GM15510 (cell line): ENCODE data around the gene XRN2.

Source experiments
- POLR2A ChIP-seq: IDR thresholded peaks from 3 replicates; pipeline ENCODE4 v1.6.1; 2011; ENCODE audit warnings: borderline replicate concordance; ENCODE audit not compliant: insufficient read length; ENCODE audit errors: extremely low read depth

Gene XRN2, protein sequence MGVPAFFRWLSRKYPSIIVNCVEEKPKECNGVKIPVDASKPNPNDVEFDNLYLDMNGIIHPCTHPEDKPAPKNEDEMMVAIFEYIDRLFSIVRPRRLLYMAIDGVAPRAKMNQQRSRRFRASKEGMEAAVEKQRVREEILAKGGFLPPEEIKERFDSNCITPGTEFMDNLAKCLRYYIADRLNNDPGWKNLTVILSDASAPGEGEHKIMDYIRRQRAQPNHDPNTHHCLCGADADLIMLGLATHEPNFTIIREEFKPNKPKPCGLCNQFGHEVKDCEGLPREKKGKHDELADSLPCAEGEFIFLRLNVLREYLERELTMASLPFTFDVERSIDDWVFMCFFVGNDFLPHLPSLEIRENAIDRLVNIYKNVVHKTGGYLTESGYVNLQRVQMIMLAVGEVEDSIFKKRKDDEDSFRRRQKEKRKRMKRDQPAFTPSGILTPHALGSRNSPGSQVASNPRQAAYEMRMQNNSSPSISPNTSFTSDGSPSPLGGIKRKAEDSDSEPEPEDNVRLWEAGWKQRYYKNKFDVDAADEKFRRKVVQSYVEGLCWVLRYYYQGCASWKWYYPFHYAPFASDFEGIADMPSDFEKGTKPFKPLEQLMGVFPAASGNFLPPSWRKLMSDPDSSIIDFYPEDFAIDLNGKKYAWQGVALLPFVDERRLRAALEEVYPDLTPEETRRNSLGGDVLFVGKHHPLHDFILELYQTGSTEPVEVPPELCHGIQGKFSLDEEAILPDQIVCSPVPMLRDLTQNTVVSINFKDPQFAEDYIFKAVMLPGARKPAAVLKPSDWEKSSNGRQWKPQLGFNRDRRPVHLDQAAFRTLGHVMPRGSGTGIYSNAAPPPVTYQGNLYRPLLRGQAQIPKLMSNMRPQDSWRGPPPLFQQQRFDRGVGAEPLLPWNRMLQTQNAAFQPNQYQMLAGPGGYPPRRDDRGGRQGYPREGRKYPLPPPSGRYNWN

DNA sequence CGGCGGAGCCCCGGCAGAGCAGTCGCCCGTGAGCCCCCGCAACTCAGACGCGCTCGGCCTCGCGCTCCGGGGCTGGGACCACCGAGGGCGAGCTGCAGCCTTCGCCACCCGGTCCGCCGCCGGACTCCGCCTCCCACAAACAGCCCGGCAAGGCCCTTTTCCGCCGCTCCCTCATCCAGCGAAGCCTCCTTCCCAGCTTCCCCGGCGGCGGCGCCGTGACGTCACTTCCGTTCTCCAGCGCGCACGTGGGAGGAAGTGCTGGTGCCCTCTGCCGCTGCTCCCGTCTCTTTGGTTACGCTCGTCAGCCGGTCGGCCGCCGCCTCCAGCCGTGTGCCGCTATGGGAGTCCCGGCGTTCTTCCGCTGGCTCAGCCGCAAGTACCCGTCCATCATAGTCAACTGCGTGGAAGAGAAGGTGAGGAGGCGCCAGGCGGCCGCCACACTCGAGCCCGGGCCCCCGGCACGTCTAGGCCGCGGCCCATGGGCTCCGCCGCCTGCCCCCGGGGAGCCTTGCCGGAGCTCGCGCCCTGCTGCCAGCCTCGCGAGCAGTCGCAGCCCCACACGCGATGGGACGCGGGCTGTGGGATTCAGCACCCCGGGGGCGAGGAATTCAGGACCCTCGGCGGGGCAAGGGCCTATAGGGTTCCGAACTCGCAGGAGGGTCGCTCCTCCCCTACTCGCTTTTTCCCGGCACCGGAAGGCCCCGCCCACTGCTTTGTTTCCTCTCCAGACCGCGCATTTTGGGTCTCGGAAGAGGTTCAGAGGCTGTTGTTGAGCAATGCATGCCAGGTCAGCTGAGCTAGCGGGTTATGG is at the start of gene XRN2:
Gene XRN2 (plus strand): TSS at position 271 of the 811 bp plus-strand sequence. CDS start 68 bp downstream, at position 339.
- peak; percentile 93 for TF ChIP-seq POLR2A

DNA sequence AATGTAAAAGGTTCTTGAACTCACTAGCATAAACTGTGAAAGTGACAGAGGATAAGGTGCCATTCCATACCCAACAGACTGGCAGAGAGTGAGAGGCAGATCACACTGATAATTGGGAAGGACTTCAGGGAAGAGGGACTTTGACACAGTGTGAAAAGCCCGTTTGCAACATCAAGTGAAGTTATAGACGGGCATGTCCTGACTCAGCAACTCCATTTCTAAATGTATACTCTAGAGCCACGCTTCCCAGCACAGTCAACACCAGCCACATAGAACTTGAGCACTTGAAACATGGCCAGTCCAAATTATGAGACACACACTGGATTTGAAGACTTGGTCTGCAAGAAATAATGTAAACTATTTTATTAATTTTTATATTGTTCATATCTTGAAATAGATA is 45.9 kb upstream of the XRN2 start:
- no peak for TF ChIP-seq POLR2A

DNA sequence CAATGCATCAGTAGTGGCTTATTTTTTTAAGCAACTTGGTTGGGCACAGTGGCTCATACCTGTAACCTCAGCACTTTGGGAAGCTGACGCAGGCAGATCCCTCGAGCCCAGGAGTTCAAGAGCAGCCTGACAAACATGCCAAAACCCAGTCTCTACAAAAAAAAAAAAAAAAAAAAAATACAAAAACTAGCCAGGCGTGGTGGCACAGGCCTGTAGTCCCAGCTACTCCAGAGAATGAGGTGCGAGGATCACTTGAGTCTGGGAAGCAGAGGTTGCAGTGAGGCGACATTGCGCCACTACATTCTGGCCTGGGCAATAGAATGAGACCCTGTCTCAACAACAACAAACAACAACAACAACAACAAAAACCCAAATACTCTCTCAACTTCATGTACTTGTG is 44.7 kb upstream of the XRN2 start:
- no peak for TF ChIP-seq POLR2A

DNA sequence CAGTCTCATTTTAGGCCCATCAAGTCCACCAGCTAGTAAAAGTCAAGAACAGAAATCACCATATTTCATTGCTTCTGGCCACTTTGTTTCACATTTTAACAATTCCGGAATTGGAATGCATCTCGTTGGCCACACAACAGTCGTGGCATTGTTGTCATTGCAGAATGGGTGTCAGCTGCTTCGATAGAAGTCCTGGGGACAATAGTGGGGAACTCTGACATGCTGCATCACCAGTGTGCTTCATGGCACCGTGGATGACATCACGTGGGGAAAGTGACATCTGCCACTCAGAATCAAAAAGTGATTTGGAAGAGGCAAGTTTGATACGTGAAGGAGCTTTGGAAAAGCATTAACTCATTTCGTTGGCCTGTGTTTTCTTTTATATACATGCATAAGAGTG is 43.8 kb upstream of the XRN2 start:
- TF ChIP-seq POLR2A = no peak

DNA sequence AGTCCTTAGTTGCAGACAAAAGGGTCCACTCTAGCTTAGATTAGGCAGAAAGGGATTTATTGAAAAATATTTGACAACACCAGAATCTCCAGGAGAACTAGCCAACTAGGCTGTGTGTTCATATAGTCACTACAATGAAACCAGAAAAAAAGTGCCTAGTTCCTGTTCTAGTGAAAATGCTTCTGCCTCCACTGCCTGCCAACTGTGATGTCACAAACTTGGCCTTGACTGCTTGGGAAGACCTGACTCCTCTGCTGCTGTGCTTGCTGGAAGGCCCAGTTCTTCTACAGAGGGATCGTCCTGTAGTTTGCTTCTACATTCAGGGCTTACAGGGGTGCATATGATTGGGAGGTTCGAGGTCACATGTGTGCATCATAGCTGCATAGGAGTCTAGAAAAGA is 40.3 kb upstream of the XRN2 start:
- no peak for TF ChIP-seq POLR2A

DNA sequence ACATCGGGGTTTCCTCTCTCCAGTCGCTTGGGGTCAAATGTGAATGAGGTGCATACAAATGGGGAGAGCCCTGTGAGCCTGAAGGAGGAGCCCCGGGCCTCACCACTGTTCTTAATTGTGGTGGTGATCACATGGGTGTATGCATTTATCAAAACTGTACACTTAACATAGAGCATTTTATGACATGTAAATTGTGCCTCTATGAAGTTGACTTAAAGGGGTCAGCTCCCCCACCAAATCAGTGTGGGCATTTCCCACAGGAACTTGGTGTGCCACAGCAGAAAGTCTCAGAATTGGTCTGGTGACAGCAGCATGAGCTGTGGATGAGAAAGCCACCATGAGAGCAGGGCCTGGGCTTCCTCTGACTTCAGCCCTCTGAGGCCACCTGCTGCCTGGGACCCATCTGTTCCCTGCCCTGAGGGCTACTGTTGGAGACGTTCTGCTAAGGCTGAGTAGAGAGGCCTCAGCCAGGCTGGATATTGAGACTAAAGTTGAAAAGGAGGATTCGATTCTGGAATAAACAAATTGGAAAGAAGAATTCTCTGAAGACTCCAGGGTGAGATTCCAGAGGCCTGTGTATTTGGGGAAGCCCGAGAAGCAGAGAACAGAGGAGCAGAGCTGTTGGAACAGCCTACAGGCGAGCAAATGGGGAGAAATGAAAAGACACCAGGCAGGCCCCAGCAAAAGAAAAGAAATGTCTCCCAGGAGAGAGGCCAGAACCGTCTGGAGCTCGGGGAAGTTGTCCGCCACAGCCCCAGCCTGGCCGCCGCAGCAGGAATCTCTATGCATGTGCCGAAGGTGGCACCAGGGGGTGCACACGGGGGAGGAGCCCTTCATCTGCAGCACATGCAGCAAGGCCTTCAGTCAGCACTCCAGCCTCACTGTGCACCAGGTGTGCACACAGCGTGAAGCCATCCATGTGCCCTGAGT is 37.6 kb upstream of the XRN2 start:
- TF ChIP-seq POLR2A = no peak

DNA sequence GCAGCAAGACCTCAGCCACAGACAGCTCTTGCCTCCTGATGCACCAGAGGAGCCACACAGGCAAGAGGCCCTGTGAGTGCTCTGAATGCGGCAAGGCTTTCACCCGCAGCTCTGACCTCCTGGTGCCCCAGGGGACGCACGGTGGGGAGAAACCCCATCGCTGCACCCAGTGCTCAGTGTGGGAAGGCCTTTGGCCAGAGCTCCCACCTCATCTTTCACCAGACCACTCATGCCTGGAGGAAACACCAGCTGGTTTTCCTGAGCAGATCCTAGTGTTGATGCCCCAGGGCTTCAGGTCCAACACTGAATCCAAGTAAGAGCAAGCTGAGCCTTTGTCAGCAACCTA is 37.0 kb upstream of the XRN2 start:
- no peak for TF ChIP-seq POLR2A

DNA sequence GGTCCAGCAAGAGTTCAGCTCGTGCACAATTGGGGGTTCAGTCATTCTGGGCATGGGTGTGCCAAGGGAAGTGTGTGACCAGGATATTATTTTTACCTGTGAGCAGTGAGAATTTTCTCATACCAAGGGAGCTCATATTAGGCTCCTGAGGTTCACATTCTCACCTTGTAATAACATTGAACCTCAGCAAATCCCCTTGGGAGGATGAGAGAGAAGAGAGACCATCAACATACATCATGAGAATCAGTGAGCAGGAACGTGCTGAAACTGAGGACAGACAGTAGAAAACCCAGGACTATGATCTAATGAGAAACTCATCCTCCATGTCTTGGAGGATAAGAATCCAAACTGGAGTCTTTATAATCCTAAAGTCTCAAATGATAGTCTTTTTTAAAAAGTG is 33.4 kb upstream of the XRN2 start:
- TF ChIP-seq POLR2A = no peak

DNA sequence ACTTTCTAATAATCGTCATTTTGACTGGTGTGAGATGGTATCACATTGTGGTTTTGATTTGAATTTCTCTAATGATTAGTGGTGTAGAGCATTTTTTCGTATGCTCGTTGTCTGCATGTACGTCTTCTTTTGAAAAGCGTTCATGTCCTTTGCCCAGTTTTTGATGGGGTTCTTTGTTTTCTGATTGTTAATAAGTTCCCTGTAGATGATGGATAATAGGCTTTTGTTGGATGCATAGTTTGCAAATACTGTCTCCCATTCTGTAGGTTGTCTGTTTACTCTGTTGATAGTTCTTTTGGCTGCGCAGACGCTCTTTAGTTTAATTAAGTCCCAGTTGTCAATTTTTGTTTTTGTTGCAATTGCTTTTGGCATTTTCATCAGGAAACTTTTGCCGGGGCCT is 32.3 kb upstream of the XRN2 start:
- TF ChIP-seq POLR2A = no peak

DNA sequence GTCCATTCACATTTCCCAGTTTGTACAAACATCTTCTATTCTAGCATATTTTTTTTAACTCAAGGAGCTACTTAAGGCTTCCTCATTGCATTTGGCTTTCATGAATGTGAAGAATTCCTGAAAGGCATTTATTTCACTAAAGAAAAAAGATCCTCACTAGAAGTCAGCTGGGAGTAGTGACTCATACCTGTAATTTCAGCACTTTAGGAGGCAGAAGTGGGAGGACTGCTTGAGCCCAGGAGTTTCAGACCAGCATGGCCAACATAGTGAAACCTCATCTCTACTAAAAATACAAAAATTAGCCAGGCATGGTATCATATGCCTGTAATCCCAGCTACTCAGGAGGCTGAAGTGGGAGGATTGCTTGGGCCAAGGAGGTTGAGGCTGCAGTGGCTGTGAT is 30.9 kb upstream of the XRN2 start:
- TF ChIP-seq POLR2A = no peak

DNA sequence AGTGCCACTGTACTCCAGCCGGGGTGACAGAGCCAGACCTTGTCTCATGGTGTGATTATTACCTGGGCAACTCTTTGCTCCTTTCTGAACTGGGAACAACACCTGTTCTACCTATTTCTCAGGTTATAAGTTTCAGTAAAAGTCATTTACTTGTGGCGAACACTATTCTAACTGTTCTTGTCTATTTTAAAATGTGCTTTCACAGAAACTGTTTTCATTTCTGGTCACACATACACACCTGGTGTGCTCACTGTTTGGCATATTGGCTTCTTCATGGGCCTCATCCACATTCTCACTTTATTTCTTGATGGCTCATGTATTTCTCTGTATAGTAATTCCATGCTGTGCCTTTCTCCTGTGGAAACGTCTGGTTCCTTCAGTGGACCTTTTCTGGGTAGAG is 30.5 kb upstream of the XRN2 start:
- no peak for TF ChIP-seq POLR2A

DNA sequence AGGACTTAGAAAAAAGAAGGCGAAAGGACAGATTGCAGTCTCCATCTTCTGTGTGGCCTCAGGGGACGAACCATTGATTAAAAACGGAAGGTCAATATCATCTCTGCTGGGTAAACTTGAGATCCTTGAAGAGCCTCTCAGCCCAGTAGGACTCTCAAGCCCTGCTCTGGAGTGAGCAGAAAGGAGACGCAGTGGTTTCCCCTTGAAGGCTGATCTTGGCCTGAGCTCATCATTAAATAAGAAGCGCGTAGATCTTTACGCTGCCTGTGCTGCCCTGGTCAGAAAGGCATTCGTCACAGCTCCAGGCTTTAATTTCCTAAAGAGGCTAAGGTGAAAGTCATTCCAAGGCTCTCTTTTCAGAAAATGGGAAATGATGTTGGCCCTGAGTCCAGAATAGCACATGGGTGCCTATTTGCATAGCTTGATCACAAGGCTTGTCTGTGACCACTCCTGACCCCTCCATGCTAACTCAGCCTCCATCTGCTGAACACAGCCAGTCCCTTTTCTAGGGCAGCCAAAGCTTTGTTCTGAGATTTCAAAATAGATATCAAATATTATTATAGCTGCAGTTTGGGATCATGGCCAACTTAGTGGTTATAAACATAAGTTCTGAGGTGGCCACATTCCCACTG is 29.3 kb upstream of the XRN2 start:
- TF ChIP-seq POLR2A = no peak

DNA sequence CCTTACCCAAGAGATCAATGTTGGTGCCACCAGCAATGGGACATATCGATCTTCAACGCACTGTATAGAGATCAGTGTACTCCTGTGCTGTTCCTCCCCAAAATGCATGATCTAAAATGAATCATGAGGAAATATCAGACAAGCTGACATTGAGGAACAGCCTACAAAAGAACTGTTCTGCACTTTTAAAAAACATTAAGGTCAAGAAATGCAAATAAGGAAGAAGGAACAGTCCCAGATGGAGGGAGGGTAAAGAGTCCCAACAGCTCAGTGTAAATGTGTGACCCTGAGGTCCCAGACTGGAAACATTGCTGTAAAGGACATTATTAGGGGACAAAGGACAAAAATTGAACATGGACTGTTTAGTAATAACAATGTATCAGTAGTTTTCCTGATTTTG is 24.3 kb upstream of the XRN2 start:
- no peak for TF ChIP-seq POLR2A

DNA sequence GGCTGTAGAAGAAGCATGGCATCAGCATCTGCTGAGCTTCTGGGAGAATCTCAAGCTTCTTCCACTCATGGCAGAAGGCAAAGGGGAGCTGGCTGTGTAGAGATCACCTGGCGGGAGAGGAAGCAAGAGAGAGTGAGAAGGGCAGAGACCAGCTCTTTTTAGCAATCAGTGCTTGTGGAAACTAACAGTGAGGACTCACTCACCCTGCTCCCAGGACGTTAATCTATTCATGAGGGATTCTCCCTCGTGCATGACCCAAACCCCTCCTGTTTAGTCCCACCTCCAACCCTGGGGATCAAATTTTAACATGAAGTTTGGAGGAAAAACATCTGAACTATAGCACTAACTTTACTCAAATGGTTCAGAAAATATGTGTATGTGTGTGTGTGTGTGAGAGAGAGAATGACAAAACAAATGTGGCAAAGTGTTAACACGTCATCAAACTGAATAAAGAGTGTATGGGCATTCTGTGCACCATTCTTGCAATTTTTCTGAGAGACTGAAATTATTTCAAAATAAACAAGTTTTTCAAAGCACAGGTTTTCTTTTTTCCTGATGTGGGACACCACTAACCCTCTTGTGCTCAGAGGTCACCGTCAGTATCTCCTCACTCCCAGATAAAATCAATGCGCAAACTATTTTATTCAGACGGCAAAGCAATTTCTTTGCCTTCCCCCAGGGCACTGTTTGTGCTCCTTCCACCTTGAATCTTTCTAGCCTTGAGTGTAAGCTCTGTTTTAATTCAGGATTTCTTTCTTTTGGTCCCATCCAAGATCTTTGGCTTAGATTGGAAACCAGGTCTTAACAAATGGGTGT is 23.2 kb upstream of the XRN2 start:
- TF ChIP-seq POLR2A = no peak
